Transverse colon (tissue), 4 donors: ENCODE measurements around the gene SSR4.

Experiments used
- CTCF ChIP-seq, 5 experiments: fragments of 200-600 bp in 3 of 5; fragments of 450-650 bp in 2 of 5; sonication (generic) in 3 of 5; IDR thresholded peaks; 1 replicate in 2 of 5; 2 replicates in 3 of 5; pipeline ENCODE4 v1.5.1; 2016 to 2017; ENCODE audit warnings: antibody characterized with exemption in 5 of 5, inconsistent platforms in 3 of 5, mild to moderate bottlenecking in 2 of 5, moderate library complexity in 1 of 5
- POLR2A ChIP-seq: fragments of 450-650 bp; IDR thresholded peaks from one replicate; pipeline ENCODE4 v1.6.1; 2016; ENCODE audit warnings: antibody characterized with exemption, mild to moderate bottlenecking, moderate library complexity
- POLR2AphosphoS5 ChIP-seq, 3 donors: sonication (generic); formaldehyde crosslinking; IDR thresholded peaks; one replicate each; pipeline ENCODE4 v1.6.1; 2016; ENCODE audit warnings: antibody characterized with exemption in 3 of 3

GRCh38 chrX:153779891-153780677 is 14.4 kb upstream of the SSR4 start:
- TF ChIP-seq POLR2A: no peak
- TF ChIP-seq CTCF (IDR thresholded peaks at IDR 0.05): no peak
- TF ChIP-seq POLR2AphosphoS5 (IDR thresholded peaks at IDR 0.05): no peak
